IMR-90 (cell line): ENCODE measurements around the gene PADI6.

Source experiments
- CEBPB ChIP-seq: IDR thresholded peaks from 2 replicates; pipeline ENCODE4 v1.6.1; 2012; ENCODE audit warnings: low read depth, low read length, improper control_type of control experiment
- CTCF ChIP-seq: conservative IDR thresholded peaks from 2 replicates; pipeline ENCODE4 v1.5.1; 2012; ENCODE audit warnings: mild to moderate bottlenecking, low read depth, low read length, improper control_type of control experiment
- MAZ ChIP-seq: IDR thresholded peaks from 2 replicates; pipeline ENCODE4 v1.6.1; 2012; ENCODE audit warnings: low read depth, mild to moderate bottlenecking, low read length, improper control_type of control experiment, moderate library complexity, borderline replicate concordance
- MXI1 ChIP-seq: IDR thresholded peaks from 2 replicates; pipeline ENCODE4 v1.6.1; 2012; ENCODE audit warnings: low read depth, mild to moderate bottlenecking, low read length, moderate library complexity, borderline replicate concordance
- POLR2A ChIP-seq: IDR thresholded peaks from 2 replicates; pipeline ENCODE4 v1.6.1; 2012; ENCODE audit warnings: mild to moderate bottlenecking, low read depth, low read length
- RAD21 ChIP-seq: IDR thresholded peaks from 2 replicates; pipeline ENCODE4 v1.6.1; 2012; ENCODE audit warnings: low read length, improper control_type of control experiment
- SMC3 ChIP-seq: fragments of 150-350 bp; IDR thresholded peaks from 2 replicates; pipeline ENCODE4 v1.6.1; 2016; ENCODE audit warnings: low read depth, mild to moderate bottlenecking, antibody characterized with exemption, low read length, moderate library complexity

DNA sequence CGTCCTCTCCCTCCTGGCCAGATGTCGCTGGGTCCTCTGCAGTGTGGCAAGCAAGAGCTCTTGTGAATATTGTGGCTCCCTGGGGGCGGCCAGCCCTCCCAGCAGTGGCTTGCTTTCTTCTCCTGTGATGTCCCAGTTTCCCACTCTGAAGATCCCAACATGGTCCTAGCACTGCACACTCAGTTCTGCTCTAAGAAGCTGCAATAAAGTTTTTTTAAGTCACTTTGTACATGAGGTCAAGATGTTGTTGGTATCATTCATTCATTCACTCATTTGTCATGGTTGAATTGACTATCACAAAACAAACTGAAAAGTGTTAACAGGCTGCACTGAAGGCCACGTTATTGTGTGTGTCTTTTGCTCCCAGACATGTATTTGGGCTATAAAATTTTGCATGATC, 8.2 kb upstream of the PADI6 start:
- TF ChIP-seq CTCF (no peak), SMC3 (no peak), MXI1 (no peak), CEBPB (no peak), POLR2A (no peak), RAD21 (no peak), MAZ (no peak)
